ENCODE results near the gene OR6Q1.

- no peak for TF ChIP-seq REST (IDR thresholded peaks at IDR 0.05; ENCODE audit: low read depth)
- TF ChIP-seq TEAD4 (IDR thresholded peaks at IDR 0.05) = no peak
- no peak for TF ChIP-seq MAX (IDR thresholded peaks at IDR 0.05)
- no peak for TF ChIP-seq YY1 (IDR thresholded peaks at IDR 0.05; ENCODE audit: low read depth)
- no peak for TF ChIP-seq USF1 (IDR thresholded peaks at IDR 0.05)
- TF ChIP-seq EP300 (IDR thresholded peaks at IDR 0.05; ENCODE audit: borderline replicate concordance) = no peak
- TF ChIP-seq TAF1 (IDR thresholded peaks at IDR 0.05; ENCODE audit: low read depth) = no peak
Observed at GRCh38 chr11:58047818-58048217, 17.1 kb downstream of the OR6Q1 start.

Data from Ishikawa (cell line).